ENCODE measurements around the gene SYCN.

The SYCN gene

GRCh38 chr19:39173502-39173991 is 30.5 kb downstream of the SYCN start:
- no peak for TF ChIP-seq CTCF (IDR thresholded peaks at IDR 0.05; ENCODE audit: borderline replicate concordance, control extremely low read depth, extremely low read depth, insufficient read depth, missing control alignments)
- DNase-seq (ENCODE audit: low spot score): no peak
- in situ Hi-C loops (cut with MboI; ENCODE audit: low sequenced_read_pairs, unreplicated experiment): no loop called here

- in situ Hi-C loops (cut with MboI; ENCODE audit: low sequenced_read_pairs, unreplicated experiment): no loop called here
- TF ChIP-seq CTCF (IDR thresholded peaks at IDR 0.05; ENCODE audit: borderline replicate concordance, control extremely low read depth, extremely low read depth, insufficient read depth, missing control alignments): no peak
- DNase-seq (ENCODE audit: low spot score): no peak
Measured at GRCh38 chr19:39172700-39173501, 31.2 kb downstream of the SYCN start.

- no peak for DNase-seq (ENCODE audit: low spot score)
- in situ Hi-C loops (cut with MboI; ENCODE audit: low sequenced_read_pairs, unreplicated experiment): no loop called here
- no peak for TF ChIP-seq CTCF (IDR thresholded peaks at IDR 0.05; ENCODE audit: borderline replicate concordance, control extremely low read depth, extremely low read depth, insufficient read depth, missing control alignments)
Measured at GRCh38 chr19:39171479-39172465, 32.3 kb downstream of the SYCN start.

- no peak for DNase-seq (ENCODE audit: low spot score)
- in situ Hi-C loops (cut with MboI; ENCODE audit: low sequenced_read_pairs, unreplicated experiment): no loop called here
- no peak for TF ChIP-seq CTCF (IDR thresholded peaks at IDR 0.05; ENCODE audit: borderline replicate concordance, control extremely low read depth, extremely low read depth, insufficient read depth, missing control alignments)
Measured at GRCh38 chr19:39170386-39171231, 33.5 kb downstream of the SYCN start.

DNA sequence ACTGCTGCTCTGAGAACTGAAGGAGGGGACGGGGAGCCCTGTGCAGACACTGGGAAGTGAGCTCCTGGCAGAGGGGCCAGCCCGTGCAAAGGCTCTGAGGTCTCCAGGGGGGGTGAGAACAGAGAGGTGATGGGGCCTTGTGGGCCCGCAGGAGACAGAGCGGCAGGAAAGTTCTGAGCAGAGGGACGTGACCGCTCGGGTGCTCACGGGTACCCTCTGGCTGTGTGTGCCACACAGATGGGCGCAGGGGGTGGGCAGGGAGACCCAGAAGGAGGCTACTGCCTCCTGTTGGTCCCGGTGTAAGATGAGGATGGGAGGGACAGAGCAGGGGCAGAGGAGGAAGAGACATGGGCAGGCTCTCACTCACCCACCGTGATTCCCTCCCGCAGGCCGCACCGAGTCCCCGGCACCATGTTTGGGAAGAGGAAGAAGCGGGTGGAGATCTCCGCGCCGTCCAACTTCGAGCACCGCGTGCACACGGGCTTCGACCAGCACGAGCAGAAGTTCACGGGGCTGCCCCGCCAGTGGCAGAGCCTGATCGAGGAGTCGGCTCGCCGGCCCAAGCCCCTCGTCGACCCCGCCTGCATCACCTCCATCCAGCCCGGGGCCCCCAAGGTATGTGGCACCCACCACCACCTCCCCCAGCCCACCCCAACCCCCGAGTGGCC is 34.8 kb downstream of the SYCN start:
- TF ChIP-seq CTCF (IDR thresholded peaks at IDR 0.05; ENCODE audit: borderline replicate concordance, control extremely low read depth, extremely low read depth, insufficient read depth, missing control alignments): no peak
- no peak for DNase-seq (ENCODE audit: low spot score)
- in situ Hi-C loops (cut with MboI; ENCODE audit: low sequenced_read_pairs, unreplicated experiment): no loop called here

Data from GM13976 (cell line).